ENCODE results near the gene SLIT1.

SLIT1 gene

DNA sequence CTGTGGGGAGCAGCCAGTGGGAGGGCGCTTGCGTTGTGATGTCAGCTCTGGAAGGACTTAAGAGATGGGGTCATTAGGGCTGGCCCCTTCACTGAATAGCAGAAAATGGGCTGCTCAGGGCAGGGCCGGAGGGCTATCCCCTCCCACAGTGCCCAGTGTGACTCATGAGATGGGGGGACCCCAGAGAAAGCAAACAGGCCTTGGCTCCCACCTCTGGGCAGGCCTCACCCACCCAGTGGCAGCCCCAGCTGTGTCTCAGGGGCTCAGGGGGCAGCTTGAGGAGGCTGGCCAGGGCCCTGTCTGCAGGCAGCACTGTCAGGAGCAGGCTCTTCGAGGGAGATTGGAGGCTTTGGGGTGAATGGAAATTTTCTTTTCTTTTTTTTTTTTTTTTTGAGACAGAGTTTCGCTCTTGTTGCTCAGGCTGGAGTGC lies 168.3 kb downstream of the SLIT1 start:
- DNase-seq, result no peak

DNA sequence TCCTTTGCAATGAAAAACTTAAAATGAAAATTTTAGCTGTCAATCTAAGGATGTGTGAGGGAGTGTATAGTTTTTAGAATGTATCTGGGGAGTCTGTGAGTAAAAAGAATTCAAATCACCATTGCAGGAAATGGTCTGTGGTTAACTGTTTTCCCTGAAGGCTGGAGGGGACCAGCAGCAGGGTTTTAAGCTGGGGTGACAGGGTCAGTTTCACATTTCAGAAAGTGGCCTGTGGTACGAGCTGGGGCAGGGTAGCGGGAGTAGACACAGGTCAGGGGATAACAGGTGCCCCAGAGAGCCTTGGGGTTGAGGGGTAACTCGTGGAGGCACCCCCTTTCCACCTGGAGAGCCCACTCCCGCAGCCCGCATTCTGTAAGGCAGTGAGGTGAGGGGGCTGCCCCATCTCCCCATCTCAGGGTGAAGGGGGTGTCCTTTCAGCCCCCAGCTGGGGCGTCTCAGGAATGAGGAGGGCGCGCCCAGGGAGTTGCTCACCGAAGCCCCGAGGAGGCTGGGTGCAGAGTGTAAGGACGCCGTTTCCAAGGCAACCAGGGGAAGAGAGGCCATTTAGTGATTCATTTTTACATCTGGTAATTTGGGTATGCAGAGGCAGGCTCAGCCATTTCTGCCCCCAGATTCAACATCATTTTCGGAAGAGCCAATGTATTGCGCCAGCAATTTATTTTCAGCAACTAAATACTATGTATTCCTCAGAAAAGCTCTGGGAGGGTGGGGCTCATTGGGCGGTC lies 168.9 kb downstream of the SLIT1 start:
- DNase-seq, result no peak

GRCh38 chr10:97015240-97015639 lies 170.5 kb downstream of the SLIT1 start:
- no peak for DNase-seq

GRCh38 chr10:97013983-97014382 lies 171.8 kb downstream of the SLIT1 start:
- no peak for DNase-seq

DNA sequence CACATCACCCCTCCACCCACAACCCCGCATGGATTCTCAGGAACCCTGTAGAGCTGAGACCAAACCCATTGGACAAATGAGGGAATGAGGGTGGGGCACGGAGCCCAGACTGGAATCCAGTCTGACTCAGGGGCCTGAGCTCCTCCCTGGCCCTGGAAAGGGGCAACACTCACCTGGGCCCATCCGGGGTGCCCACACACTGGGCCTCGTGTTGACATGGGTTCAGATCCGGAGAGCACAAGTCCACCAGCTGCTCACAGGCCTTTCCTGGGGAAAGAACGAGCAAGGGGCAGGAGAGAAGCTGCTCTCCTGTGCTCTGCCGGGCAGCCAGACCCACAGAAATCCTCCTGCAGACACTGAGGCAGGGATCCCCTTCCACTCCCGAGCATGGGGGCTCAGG lies 172.2 kb downstream of the SLIT1 start:
- no peak for DNase-seq

DNA sequence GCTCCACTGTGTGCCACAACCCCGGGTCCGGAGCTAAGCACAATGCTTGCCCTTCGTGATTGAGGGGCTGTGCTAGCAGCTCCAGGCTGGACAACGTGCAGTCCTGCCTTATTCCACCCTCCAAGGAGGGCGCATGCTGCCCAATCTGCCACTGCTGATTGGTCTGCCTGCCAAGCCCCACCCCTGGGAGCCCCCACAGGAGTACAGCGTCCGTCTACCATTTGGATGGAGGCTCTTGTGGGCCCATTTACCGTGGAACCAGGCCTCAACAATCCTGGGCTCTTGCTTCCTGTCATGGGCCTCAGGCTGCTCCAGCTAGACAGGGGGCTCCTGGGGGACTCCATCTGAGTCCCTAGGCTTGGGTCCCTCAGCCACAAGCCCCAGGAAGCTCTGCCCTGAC lies 173.3 kb downstream of the SLIT1 start:
- DNase-seq, result no peak

DNA sequence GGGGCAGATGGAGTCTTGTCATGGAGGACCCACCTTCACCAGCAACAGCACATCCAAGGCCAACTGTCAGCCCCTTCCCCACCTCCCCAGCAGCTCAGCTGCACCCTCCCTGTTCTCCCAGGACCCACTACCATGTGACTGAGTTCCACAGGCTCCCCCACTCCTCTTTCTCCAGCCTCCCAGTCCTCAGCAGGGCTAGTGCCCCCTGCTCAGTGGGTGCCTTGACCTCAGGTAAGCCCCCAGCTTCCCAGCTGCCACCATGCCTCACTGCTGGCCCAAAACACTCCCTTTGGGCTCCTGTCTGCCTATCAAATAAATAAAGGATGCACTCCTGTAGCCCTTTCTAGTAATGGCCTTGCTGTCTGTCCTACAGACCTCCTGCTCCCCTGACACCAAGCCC lies 174.4 kb downstream of the SLIT1 start:
- no peak for DNase-seq

DNA sequence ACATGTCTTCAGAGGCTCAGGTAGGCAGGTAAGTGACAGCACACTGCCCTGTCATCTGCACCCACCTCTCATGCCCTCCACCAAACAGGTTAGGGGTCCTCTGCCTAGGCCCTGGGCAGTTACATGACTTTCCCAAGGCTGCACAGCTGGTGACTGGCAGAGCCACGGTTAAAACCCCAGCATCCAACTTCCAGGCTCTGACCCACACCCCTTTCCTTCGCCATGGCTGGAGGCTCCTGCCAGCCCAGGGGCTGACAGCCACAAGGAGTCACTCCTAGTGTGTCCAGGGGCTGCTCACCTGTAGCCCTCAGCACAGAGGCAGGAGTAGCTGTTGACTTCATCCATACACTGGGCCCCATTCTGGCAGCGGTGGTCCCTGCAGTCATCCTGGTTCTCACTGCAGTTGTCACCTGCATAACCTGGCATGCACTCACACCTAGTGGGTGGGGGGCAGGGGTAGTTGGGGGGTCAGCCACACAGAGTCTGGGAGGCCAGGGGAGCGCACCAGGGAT lies 175.0 kb downstream of the SLIT1 start:
- DNase-seq, result no peak

GRCh38 chr10:97007417-97007816 lies 178.3 kb downstream of the SLIT1 start:
- DNase-seq, result no peak

DNA sequence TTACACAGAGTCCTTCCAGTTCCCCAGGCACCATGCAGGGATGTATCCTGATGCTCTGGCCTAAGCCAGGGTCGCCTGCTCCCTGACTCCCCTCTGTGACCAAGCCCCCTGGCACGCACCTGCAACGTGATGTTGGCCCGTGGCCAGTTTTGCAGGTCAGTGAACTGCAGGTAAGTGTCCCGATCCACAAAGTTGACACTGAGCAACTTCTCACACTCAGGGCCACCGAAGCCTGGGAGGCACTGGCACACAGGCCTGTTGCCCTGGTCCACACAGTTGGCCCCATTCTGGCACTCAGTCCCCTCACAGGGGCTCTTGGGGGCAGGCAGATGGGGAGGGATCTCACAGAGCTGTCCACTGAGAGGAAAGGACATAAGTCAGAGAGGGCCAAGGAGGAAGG lies 179.4 kb downstream of the SLIT1 start:
- no peak for DNase-seq

DNA sequence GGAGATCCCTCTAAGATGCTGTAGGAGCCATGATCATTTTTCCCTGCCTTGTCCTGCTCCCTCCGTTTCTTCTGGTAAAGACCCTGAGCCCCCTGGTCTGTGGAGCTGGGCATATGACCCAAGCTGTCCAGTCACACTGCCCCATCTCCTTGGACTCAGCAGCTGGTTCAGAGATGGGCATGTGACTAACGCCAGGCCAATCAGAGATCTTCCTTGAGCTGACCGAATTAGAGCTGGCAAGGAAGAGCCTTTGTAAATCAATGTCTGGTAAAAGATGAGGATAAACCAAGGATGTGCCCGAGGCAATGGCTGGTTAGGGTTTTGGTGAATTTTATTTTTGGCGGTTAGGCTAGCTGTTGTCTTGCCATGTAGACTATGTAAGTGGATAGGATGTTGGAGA lies 180.4 kb downstream of the SLIT1 start:
- no peak for DNase-seq

DNA sequence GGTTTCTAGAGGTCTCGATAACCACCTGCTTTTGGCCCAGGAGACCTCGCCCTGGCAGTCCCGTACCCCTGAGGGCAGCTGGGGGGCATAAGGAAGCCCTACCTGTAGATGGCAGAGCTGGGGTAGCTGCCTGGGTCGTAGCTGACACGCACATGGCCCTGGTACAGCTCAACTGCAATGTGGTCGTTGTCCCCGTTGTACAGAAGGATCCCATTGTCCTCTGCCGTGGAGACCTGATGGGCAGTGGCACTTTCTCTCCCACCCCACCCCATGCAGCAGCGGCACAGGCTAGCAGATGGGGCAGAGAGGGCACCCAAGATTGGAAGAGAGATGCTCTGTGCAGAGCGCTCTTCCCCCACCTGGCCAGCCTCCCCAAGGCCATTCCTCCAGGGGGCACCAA lies 181.2 kb downstream of the SLIT1 start:
- no peak for DNase-seq

DNA sequence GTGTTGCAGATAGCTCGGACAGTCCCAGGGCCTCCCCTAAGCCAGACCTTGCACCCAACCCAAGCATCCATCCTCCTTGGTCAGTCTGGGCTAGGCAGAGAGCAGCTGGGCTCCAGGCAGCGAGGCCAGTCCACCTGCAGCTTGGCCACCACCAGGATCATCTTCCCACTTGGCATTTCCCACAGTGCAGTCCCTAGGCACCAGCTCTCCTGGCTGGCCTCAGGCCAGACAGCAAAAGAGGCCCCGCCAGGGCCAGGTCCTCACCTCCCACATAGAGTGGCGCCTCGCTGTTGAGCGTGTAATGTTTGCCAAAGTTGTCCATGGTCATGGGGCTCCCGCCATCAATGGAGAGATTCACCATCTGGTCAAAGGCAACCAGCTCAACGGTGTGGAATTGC lies 182.0 kb downstream of the SLIT1 start:
- DNase-seq, result no peak

DNA sequence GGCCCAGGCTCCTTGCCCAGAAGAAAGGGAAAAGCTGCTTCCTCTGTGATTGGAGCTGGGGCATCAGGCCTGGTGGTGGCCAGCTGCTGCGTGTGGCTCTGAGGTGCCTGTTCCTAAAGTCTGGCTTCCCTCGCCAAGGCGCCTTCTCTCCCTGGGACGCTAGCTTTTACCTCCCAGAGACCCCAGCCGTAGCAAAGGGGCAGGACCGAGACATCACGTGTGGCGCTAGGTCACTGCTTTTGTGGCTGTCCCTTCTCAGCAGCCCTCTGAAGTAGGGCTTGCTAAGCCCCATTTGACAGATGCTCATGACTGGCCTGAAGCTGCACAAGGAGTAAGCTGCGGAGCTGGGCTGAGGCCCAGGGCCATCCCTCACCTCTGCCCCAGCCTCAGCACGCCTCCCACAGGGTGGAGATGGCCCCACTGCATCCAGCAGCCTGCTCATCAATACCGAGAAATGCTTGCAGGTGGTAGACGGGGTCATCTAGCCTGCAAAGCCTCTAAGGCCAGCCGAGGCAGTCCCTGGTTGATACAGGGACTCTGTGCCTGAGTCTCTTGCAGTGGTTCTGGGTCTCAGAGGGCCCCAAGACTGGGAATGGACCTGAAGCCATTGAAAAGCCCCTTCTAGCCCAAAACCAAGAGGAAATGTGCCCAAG lies 182.5 kb downstream of the SLIT1 start:
- DNase-seq, result no peak

DNA sequence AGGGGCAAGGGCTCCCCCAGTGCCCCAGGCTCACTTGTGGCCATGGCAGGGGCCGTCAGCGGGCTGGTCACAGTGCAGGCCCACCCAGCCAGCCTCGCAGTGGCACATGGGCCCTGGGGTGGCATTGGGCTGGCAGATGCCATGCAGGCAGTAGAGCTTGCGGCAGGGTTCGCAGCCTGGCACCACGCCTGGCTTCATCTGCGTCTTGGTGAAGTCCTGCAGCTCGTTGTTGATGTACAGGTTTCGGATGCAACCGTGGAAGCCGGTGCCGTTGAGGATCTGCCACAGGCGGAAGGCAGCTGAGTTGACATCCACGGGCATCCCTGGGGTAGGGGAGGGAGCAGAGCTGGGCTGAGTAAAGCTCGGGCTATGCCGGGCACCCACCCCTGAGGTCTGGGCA lies 183.1 kb downstream of the SLIT1 start:
- DNase-seq, result no peak

- DNase-seq, result no peak
Measured at GRCh38 chr10:97001183-97001991, 184.4 kb downstream of the SLIT1 start.

- no peak for DNase-seq
Measured at GRCh38 chr10:97000487-97001182, 185.1 kb downstream of the SLIT1 start.

- DNase-seq, result no peak
Measured at GRCh38 chr10:96999987-97000386, 185.8 kb downstream of the SLIT1 start.

GRCh38 chr10:96999337-96999736 lies 186.4 kb downstream of the SLIT1 start:
- no peak for DNase-seq

- no peak for DNase-seq
Measured at GRCh38 chr10:96998329-96998888, 187.3 kb downstream of the SLIT1 start.

GRCh38 chr10:96996275-96996965 lies 189.3 kb downstream of the SLIT1 start:
- DNase-seq, result no peak

- no peak for DNase-seq
Measured at GRCh38 chr10:96995851-96996250, 189.9 kb downstream of the SLIT1 start.

All from stimulated activated naive CD4-positive, alpha-beta T cell treated with Interleukin-2 at 50 U/mL for 16 hours (primary cell).